IMR-90 (cell line): Measurements from ENCODE around the gene MIB1.

ENCODE experiments used
- BHLHE40 ChIP-seq: fragments of 150-350 bp; IDR thresholded peaks from 2 replicates; pipeline ENCODE4 v1.6.1; 2016; ENCODE audit warnings: mild to moderate bottlenecking, low read depth, low read length
- CEBPB ChIP-seq: IDR thresholded peaks from 2 replicates; pipeline ENCODE4 v1.6.1; 2012; ENCODE audit warnings: low read depth, low read length, improper control_type of control experiment
- CHD1 ChIP-seq: IDR thresholded peaks from 2 replicates; pipeline ENCODE4 v1.6.1; 2012; ENCODE audit warnings: low read depth, low read length, improper control_type of control experiment
- CTCF ChIP-seq: conservative IDR thresholded peaks from 2 replicates; pipeline ENCODE4 v1.5.1; 2012; ENCODE audit warnings: mild to moderate bottlenecking, low read depth, low read length, improper control_type of control experiment
- ELK1 ChIP-seq: fragments of 150-350 bp; IDR thresholded peaks from 2 replicates; pipeline ENCODE4 v1.6.1; 2016; ENCODE audit warnings: low read depth, mild to moderate bottlenecking, low read length, moderate library complexity, borderline replicate concordance
- FOS ChIP-seq: fragments of 150-350 bp; IDR thresholded peaks from 2 replicates; pipeline ENCODE4 v1.6.1; 2016; ENCODE audit warnings: low read depth, low read length
- MAFK ChIP-seq: IDR thresholded peaks from 2 replicates; pipeline ENCODE4 v1.6.1; 2012; ENCODE audit warnings: low read depth, low read length, improper control_type of control experiment
- POLR2A ChIP-seq: IDR thresholded peaks from 2 replicates; pipeline ENCODE4 v1.6.1; 2012; ENCODE audit warnings: mild to moderate bottlenecking, low read depth, low read length
- RAD21 ChIP-seq: IDR thresholded peaks from 2 replicates; pipeline ENCODE4 v1.6.1; 2012; ENCODE audit warnings: low read length, improper control_type of control experiment
- RCOR1 ChIP-seq: IDR thresholded peaks from 2 replicates; pipeline ENCODE4 v1.6.1; 2012; ENCODE audit warnings: mild to moderate bottlenecking, low read length, improper control_type of control experiment; ENCODE audit not compliant: insufficient replicate concordance
- RFX5 ChIP-seq: IDR thresholded peaks from 2 replicates; pipeline ENCODE4 v1.8.0; 2012; ENCODE audit warnings: low read depth, mild to moderate bottlenecking, low read length, moderate library complexity
- USF2 ChIP-seq: fragments of 150-350 bp; IDR thresholded peaks from 2 replicates; pipeline ENCODE4 v1.6.1; 2017; ENCODE audit warnings: mild to moderate bottlenecking, antibody characterized with exemption, low read length, low read depth

GRCh38 chr18:21911551-21911950 lies 171.0 kb downstream of the MIB1 start:
- TF ChIP-seq CTCF = no peak
- TF ChIP-seq POLR2A = no peak
- TF ChIP-seq MAFK = no peak
- no peak for TF ChIP-seq RAD21
- no peak for TF ChIP-seq RCOR1
- TF ChIP-seq BHLHE40 = no peak
- no peak for TF ChIP-seq CEBPB
- TF ChIP-seq FOS = no peak
- no peak for TF ChIP-seq RFX5
- no peak for TF ChIP-seq USF2
- no peak for TF ChIP-seq ELK1
- no peak for TF ChIP-seq CHD1
